Daoy (cell line): ENCODE measurements around the gene RICTOR. TPM values are rescaled to one million over a fixed set of nuclear protein-coding genes. Genes with fewer than 3 reads are reported as not detected.

Experiments used
- DNase-seq: peaks from one replicate; pipeline ENCODE4 v3.0.0-alpha.2; 2015; ENCODE audit warnings: low read depth
- total RNA-seq: library from RNA; depleted of rRNA; stranded (reverse); fragments of >200 nt; shearing (Covaris generic); gene quantifications from 2 replicates; pipeline ENCODE4 v1.2.3, GENCODE V29; 2014; rRNA removed

The RICTOR gene
- total RNA-seq, 1 experiment from 2014 or later: 13.1 TPM

- DNase-seq: no peak
Measured at GRCh38 chr5:38889424-38889823, 184.8 kb downstream of the RICTOR start.

GRCh38 chr5:38888041-38888440 is 186.2 kb downstream of the RICTOR start:
- DNase-seq: no peak

Other genes starting within 250 kb of the RICTOR start
- gene OSMR, start 228.4 kb downstream of the RICTOR start, total RNA-seq: 5.5 and 5.7 TPM in 2 replicates
- not detected in 2 replicates for gene FYB1, start 145.2 kb upstream of the RICTOR start, total RNA-seq